Medulla oblongata (tissue), 1 donor: ENCODE data around the gene YDJC.
"Not testable (repeated sequence)": the region's sequence is repeated elsewhere in the genome, so short reads cannot be mapped to it uniquely, and the experiment has no call there.

Experiments used
- DNase-seq: peaks from one replicate; pipeline ENCODE4 v3.0.0-alpha.2; 2015; ENCODE audit errors: extremely low spot score

The YDJC gene

DNA sequence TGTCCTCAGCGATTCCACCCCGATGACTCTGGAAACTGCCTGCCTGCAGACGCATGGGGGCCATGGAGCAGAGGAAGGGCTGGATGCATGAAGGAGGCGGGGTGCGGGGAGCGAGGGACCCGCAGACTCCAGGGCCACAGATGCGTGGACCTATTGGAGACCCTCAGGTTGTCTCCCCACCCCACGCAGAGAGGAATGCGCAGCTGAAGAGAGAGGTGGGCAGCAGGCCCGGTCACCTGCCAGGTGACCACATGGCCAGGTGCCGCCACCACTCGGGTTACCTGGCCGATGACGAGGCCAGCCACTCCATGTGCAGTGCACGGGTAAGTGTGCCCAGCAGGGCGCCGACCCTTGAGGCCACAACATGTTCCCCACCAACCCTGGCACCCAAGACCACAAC, 3.1 kb upstream of the YDJC start:
- no peak for DNase-seq

DNA sequence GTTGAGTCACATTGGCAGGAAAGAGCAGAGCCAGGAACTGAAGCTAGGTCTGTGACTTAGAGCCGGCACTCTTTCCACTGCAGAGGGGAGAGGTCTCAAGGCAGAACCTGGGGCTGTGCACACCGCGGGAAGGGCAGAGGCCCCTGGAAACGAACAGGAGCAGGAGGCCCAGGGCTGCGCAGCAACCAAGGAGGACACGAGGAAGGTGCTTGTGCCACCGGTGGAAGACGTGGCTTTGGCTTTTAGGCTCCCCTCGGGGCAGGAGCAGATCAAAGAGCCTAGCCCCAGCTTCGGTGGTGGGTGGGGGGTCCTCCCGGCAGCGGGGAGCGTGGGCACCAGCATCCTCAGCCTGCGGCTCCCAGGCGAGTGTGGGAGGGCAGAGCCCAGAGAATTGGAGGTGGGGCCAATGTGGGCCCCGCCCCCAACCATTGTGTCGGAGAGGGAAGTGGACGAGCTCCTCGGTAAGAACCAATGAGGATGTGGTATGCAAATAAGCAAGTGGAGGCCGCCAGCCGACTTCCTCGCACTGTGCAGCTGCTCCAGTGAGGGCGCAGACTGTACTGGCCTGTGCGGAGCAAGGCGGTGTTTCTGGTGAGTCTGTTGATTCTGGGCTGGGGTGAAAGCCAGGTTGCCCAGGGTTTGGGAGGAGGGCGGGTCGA, 2.5 kb upstream of the YDJC start, which contains the start of gene CCDC116:
Gene CCDC116, plus strand, starts transcription at position 524 of the 659 bp plus-strand sequence. CDS start 422 bp downstream, outside the sequence.
- no peak for DNase-seq

DNA sequence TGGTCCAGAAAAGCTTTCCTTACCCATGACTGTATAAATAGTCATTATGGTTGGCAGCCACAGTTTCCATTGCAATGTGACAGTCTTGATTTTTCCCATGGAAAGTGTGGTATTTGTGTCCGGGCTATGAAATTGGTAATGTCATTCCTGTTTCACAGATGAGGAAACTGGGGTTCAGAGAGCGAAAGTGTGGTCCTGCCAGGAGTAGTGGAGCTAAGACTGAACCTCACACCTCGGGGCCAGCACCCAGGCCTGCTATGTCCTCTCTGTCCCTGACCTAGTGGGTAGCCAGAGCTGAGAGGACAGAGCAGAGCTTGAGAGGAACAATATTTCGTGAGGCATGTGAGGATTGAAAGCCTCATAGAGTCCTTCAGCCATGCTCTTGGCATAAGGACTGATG, 1.2 kb upstream of the YDJC start:
- DNase-seq, result no peak

DNA sequence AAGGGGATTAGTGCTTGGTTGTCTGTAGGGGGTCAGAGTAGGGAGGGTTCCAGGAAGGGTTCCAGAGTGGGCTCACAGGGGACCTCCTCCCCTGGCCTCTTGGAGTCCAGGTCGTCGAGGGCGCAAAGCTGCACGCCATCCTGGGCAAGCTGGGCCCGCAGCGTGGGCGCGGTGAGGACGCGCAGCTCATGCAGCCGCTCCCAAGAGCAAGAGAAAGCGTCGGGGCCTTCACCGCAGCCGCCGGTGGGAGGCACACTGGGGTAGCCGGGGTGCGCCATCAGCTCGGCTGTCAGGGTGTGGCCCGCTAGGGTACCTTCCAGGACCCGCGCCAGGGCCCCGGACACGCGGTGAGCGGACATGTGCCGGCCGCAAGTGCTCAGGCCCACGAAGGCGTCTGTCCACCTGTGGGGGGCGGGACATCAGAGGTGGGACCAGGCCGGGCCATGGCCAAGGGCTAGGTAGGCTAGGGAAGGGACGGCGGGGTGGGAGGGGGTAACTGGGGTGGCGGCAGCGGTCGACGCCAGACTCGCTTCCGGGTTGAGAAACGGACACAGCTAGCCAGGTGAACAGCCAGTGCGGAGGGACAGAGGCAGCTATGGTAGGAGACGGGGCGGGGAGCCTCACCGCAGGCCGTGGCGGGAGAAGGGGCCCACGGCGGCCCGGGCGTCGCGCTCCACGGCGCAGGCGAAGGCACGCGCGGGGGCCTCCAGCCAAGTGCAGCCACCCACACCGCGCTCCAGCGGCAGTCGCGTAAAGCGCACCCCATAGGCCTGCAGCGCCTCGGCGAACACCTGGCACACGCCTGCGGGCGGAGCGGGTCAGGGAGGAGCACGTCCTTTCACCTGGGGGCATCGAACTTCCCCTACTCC, 1.2 kb downstream of the YDJC start:
- DNase-seq, result no peak

- no peak for DNase-seq
Observed at GRCh38 chr22:21626735-21627469, 2.9 kb downstream of the YDJC start.

GRCh38 chr22:21626073-21626734, 3.6 kb downstream of the YDJC start:
- DNase-seq, result no peak

- no peak for DNase-seq
Observed at GRCh38 chr22:21624880-21625791, 4.7 kb downstream of the YDJC start.

GRCh38 chr22:21624120-21624879, 5.5 kb downstream of the YDJC start:
- no peak for DNase-seq

- peak; percentile 32 for DNase-seq
Observed at GRCh38 chr22:21623648-21623970, 6.2 kb downstream of the YDJC start.

GRCh38 chr22:21622919-21623647, 6.7 kb downstream of the YDJC start:
- DNase-seq, result peak; percentile 45

DNA sequence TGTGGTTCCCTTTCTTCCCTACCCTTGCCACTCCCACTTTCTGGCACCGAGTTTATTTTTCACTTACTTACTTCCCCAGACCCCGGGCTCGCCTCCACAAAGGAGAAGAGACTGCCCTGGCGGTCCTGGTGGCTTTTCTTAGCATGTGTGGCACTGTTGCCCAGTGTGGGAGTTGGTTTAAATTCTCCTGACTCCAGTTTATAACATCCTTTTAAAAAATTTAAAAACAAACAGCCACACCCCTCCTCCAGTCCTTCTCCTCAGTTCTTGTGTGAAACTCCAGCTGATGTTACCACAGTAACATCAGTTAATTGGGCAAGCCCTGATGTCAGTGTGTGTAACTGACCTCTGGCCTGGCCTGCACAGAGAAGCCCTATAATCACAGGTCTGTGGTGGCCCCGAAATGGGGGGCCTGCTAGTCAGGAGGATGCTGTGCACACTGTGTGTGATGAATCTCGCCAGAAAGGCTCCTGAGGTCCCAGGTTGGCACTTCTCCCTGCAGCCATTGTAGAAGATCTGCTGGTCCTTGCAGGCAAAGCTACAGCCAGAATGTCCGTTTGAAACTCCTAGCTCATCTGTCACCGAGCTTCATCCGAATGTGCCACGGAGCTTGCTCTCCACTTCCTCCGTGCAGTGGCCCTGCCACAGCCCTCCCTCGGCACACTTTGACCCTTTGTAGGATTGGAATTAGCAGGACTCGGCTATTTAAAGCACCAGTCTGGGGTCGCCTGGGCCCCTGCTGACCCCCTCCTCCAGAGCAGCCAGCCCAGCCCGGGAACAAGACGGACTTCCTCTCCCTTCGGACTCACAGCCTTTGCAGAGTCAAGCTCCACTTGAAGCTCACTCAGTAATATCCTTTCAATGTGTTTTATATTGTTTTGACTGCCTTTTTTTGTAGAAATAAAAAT, 7.6 kb downstream of the YDJC start:
- peak; percentile 65 for DNase-seq

- no peak for DNase-seq
Observed at GRCh38 chr22:21621025-21621424, 8.8 kb downstream of the YDJC start.

DNA sequence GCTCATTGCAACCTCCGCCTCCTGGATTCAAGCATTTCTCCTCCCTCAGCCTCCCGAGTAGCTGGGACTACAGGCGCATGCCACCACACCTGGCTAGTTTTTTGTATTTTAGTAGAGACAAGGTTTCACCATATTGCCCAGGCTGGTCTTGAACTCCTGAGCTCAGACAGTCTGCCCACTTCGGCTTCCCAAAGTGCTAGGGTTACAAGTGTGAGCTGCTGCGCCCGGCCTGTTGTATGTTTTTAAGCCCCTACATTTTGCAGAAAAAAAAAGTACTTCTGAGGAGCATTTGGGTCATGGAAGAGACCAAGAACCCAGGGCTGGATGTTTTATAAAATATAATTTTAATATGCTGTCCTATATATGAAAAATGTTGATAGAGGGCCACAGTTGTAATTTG, 12.5 kb downstream of the YDJC start:
- not testable (repeated sequence) for DNase-seq

GRCh38 chr22:21615731-21616130, 14.1 kb downstream of the YDJC start:
- no peak for DNase-seq

- DNase-seq, result no peak
Observed at GRCh38 chr22:21613553-21614233, 16.1 kb downstream of the YDJC start.

- DNase-seq, result no peak
Observed at GRCh38 chr22:21612858-21613257, 17.0 kb downstream of the YDJC start.

- DNase-seq, result no peak
Observed at GRCh38 chr22:21611210-21611977, 18.4 kb downstream of the YDJC start.
